IMR-90 (cell line): ENCODE results near the gene FITM2. TPM values are rescaled to one million over a fixed set of nuclear protein-coding genes. Genes with fewer than 3 reads are reported as not detected.

Experiments
- ATAC-seq: fragments of 200-7000 bp; cut with Tn5 transposase; 2 replicates; pipeline ENCODE4 v1.9.1; 2020; ENCODE audit warnings: low read depth, mild to moderate bottlenecking, moderate library complexity
- BruUV-seq: library from RNA; stranded (reverse); fragments of 400-500 nt; replicated peaks from 2 replicates; lab custom pipeline; 2021; lab: Mats Ljungman, UMichigan
- CTCF ChIA-PET: fragments of 300-600 bp; formaldehyde crosslinking; extraction: SDS; loops from one replicate; lab custom pipeline; 2021; ENCODE audit warnings: antibody characterized with exemption; lab: Yijun Ruan, JAX
- POLR2A ChIA-PET: fragments of 300-600 bp; sonication (Branson Sonifier 250); formaldehyde crosslinking; loops from one replicate; lab custom pipeline; 2022; ENCODE audit warnings: antibody characterized with exemption; ENCODE audit not compliant: unreplicated experiment; lab: Charles Lee
- DNase-seq: peaks from one replicate; pipeline ENCODE4 v3.0.0; 2013
- H2AFZ ChIP-seq: replicated peaks from 2 replicates; pipeline ENCODE3; 2013; ENCODE audit warnings: low read length, mild to moderate bottlenecking; ENCODE audit not compliant: poor library complexity
- H2AK5ac ChIP-seq: 2 replicates; pipeline ENCODE4 v1.6.1; 2013; ENCODE audit warnings: low read depth, low read length, inconsistent platforms
- H2AK9ac ChIP-seq: replicated peaks from 2 replicates; pipeline ENCODE3; 2013; ENCODE audit warnings: mild to moderate bottlenecking, low read depth, low read length, moderate library complexity; ENCODE audit not compliant: poor library complexity
- H2BK120ac ChIP-seq: 2 replicates; pipeline ENCODE4 v1.6.1; 2013; ENCODE audit warnings: low read depth, low read length, inconsistent platforms
- H2BK15ac ChIP-seq: 3 replicates; pipeline ENCODE4 v1.6.1; 2013; ENCODE audit warnings: low read depth, low read length, inconsistent platforms
- H2BK20ac ChIP-seq: 2 replicates; pipeline ENCODE4 v1.6.1; 2013; ENCODE audit warnings: low read depth, mild to moderate bottlenecking, inconsistent platforms, low read length, moderate library complexity
- H2BK5ac ChIP-seq: 2 replicates; pipeline ENCODE4 v1.6.1; 2013; ENCODE audit warnings: mild to moderate bottlenecking, low read depth, low read length, inconsistent platforms; ENCODE audit not compliant: poor library complexity, severe bottlenecking
- H3K14ac ChIP-seq: replicated peaks from 2 replicates; pipeline ENCODE4 v1.6.1; 2013; ENCODE audit warnings: low read depth, low read length, inconsistent platforms
- H3K18ac ChIP-seq: 2 replicates; pipeline ENCODE4 v1.6.1; 2013; ENCODE audit warnings: low read depth, low read length, control low read depth
- H3K23ac ChIP-seq: 2 replicates; pipeline ENCODE4 v1.6.1; 2013; ENCODE audit warnings: low read depth, low read length, inconsistent platforms
- H3K27ac ChIP-seq: 2 replicates; pipeline ENCODE4 v1.5.1; 2013; ENCODE audit warnings: mild to moderate bottlenecking, control low read depth, low read length; ENCODE audit not compliant: insufficient read depth
- H3K27me3 ChIP-seq: 2 replicates; pipeline ENCODE4 v1.6.1; 2013; ENCODE audit warnings: low read length; ENCODE audit not compliant: control insufficient read depth, insufficient read depth
- H3K36me3 ChIP-seq: 2 replicates; pipeline ENCODE4 v1.6.1; 2013; ENCODE audit warnings: low read length, mixed read lengths; ENCODE audit not compliant: control insufficient read depth, insufficient read depth
- H3K4ac ChIP-seq: 2 replicates; pipeline ENCODE4 v1.6.1; 2013; ENCODE audit warnings: low read depth, low read length, inconsistent platforms
- H3K4me1 ChIP-seq: 2 replicates; pipeline ENCODE4 v1.6.1; 2013; ENCODE audit warnings: low read length, mixed read lengths; ENCODE audit not compliant: control insufficient read depth, insufficient read depth
- H3K4me2 ChIP-seq: 2 replicates; pipeline ENCODE4 v1.6.1; 2013; ENCODE audit warnings: low read depth, mild to moderate bottlenecking, control low read depth, low read length, moderate library complexity
- H3K4me3 ChIP-seq: 2 replicates; pipeline ENCODE4 v1.5.1; 2013; ENCODE audit warnings: low read depth, mild to moderate bottlenecking, control low read depth, low read length, moderate library complexity; ENCODE audit not compliant: insufficient read depth
- H3K56ac ChIP-seq: 2 replicates; pipeline ENCODE4 v1.6.1; 2013; ENCODE audit warnings: low read length, inconsistent platforms; ENCODE audit not compliant: insufficient read depth; ENCODE audit errors: extremely low read depth
- H3K79me1 ChIP-seq, 2 experiments: 2 replicates each; pipeline ENCODE4 v1.6.1; 2013; ENCODE audit warnings: low read length in 2 of 2, inconsistent platforms in 1 of 2, low read depth in 1 of 2
- H3K9ac ChIP-seq: 2 replicates; pipeline ENCODE4 v1.6.1; 2013; ENCODE audit warnings: low read depth, low read length, control low read depth
- H3K9me1 ChIP-seq: 2 replicates; pipeline ENCODE4 v1.6.1; 2013; ENCODE audit warnings: low read length, inconsistent platforms; ENCODE audit not compliant: insufficient read depth
- H3K9me3 ChIP-seq: 2 replicates; pipeline ENCODE4 v1.6.1; 2013; ENCODE audit warnings: low read length; ENCODE audit not compliant: control insufficient read depth, insufficient read depth
- H4K20me1 ChIP-seq: 2 replicates; pipeline ENCODE4 v1.6.1; 2013; ENCODE audit warnings: low read length, inconsistent platforms; ENCODE audit not compliant: insufficient read depth
- H4K5ac ChIP-seq: 2 replicates; pipeline ENCODE4 v1.6.1; 2013; ENCODE audit warnings: mild to moderate bottlenecking, low read depth, low read length, control low read depth
- H4K8ac ChIP-seq, 2 experiments: 2 replicates each; pipeline ENCODE4 v1.6.1; 2013; ENCODE audit warnings: low read depth in 2 of 2, low read length in 2 of 2, control low read depth in 1 of 2, inconsistent platforms in 1 of 2
- H4K91ac ChIP-seq: 2 replicates; pipeline ENCODE4 v1.6.1; 2013; ENCODE audit warnings: low read depth, low read length, inconsistent platforms; ENCODE audit not compliant: insufficient read depth
- CHD1 ChIP-seq: IDR thresholded peaks from 2 replicates; pipeline ENCODE4 v1.6.1; 2012; ENCODE audit warnings: low read depth, low read length, improper control_type of control experiment
- CTCF ChIP-seq: conservative IDR thresholded peaks from 2 replicates; pipeline ENCODE4 v1.5.1; 2012; ENCODE audit warnings: mild to moderate bottlenecking, low read depth, low read length, improper control_type of control experiment
- MAZ ChIP-seq: IDR thresholded peaks from 2 replicates; pipeline ENCODE4 v1.6.1; 2012; ENCODE audit warnings: low read depth, mild to moderate bottlenecking, low read length, improper control_type of control experiment, moderate library complexity, borderline replicate concordance
- MXI1 ChIP-seq: IDR thresholded peaks from 2 replicates; pipeline ENCODE4 v1.6.1; 2012; ENCODE audit warnings: low read depth, mild to moderate bottlenecking, low read length, moderate library complexity, borderline replicate concordance
- NFE2L2 ChIP-seq: fragments of 150-350 bp; IDR thresholded peaks from 2 replicates; pipeline ENCODE4 v1.6.1; 2016; ENCODE audit warnings: low read depth, mild to moderate bottlenecking, low read length
- WGBS, 2 experiments: methylation state at CpG; one replicate each; pipeline versions ENCODE4 v1.1.5 to v1.1.7; 2013; ENCODE audit warnings: missing lambda C conversion rate in 2 of 2; ENCODE audit not compliant: insufficient read length in 1 of 2; ENCODE audit errors: extremely low coverage in 2 of 2; 5-methylcytosine and 5-hydroxymethylcytosine counted together
- dilution Hi-C: fragments of 300-500 bp; cut with HindIII; formaldehyde crosslinking; loops from one replicate; pipeline ENCODE4 v1.14.3; 2018; ENCODE audit warnings: low sequenced_read_pairs; ENCODE audit not compliant: unreplicated experiment
- in situ Hi-C: fragments of 300-500 bp; cut with MboI; formaldehyde crosslinking; loops from 3 replicates; pipeline ENCODE4 v1.14.3; 2019; ENCODE audit warnings: low sequenced_read_pairs, inconsistent platforms, mixed read lengths
- intact Hi-C: fragments of 100-400 bp; cut with micrococcal nuclease; formaldehyde crosslinking; loops from 2 replicates; pipeline ENCODE4 v1.10.0; 2022
- polyA plus RNA-seq, 3 experiments: library from polyadenylated mRNA; depleted of rRNA; stranded (reverse); fragments of >200 nt; gene quantifications; 2 replicates each; pipeline ENCODE4 v1.2.3, GENCODE V29; 2012; ENCODE audit warnings: low replicate concordance in 1 of 3
- total RNA-seq: library from RNA; depleted of rRNA; stranded (reverse); fragments of >200 nt; gene quantifications from 2 replicates; pipeline ENCODE4 v1.2.3, GENCODE V29; 2012

FITM2 gene
- total and polyA plus RNA-seq, 2 of the 4 experiments (the other 2 are of a cell fraction), result 3.4 to 6.5 TPM

- no TSS peak for BruUV-seq
- H3K4ac ChIP-seq, result no peak overlapping the region
- no peak overlapping the region for H3K4me2 ChIP-seq
- in situ Hi-C loops, result no loop called here
- POLR2A ChIA-PET, result no interaction called here
- DNase-seq (no peak), ATAC-seq (no peak)
- no peaks in the 10 kb centered on the region for H3K36me3 ChIP-seq
- no peak overlapping the region for H2AK5ac ChIP-seq
- H2BK120ac ChIP-seq, result no peak overlapping the region
- H3K9ac ChIP-seq, result no peak overlapping the region
- H2BK20ac ChIP-seq, result no peak overlapping the region
- H4K20me1 ChIP-seq, result no peaks in the 10 kb centered on the region
- no peak overlapping the region for H2AFZ ChIP-seq
- no peak overlapping the region for H3K27ac ChIP-seq
- no peaks in the 10 kb centered on the region for H3K9me1 ChIP-seq
- no peak overlapping the region for H4K8ac ChIP-seq
- H3K9me3 ChIP-seq, result no peaks in the 10 kb centered on the region
- no peak overlapping the region for H2AK9ac ChIP-seq
- 20% methylated on average over 1 of the region's 3 CpGs; no CpG with 5 or more reads in 1 of the 2 experiments for WGBS, 2 experiments
- no peak overlapping the region for H3K4me3 ChIP-seq
- H2BK5ac ChIP-seq, result no peak overlapping the region
- H4K91ac ChIP-seq, result no peak overlapping the region
- H4K5ac ChIP-seq, result no peak overlapping the region
- no peak overlapping the region for H3K56ac ChIP-seq
- TF ChIP-seq MXI1 (no peak), CHD1 (no peak), CTCF (no peak), MAZ (no peak), NFE2L2 (no peak)
- intact Hi-C loops, result no loop called here
- H3K4me1 ChIP-seq, result no peaks in the 10 kb centered on the region
- no peak overlapping the region for H3K23ac ChIP-seq
- no peak overlapping the region for H2BK15ac ChIP-seq
- CTCF ChIA-PET, result no interaction called here
- dilution Hi-C loops, result no loop called here
- no peaks in the 10 kb centered on the region for H3K79me1 ChIP-seq
- H3K27me3 ChIP-seq, result peaks cover 12% of the 10 kb centered on the region
- no peak overlapping the region for H3K14ac ChIP-seq
- no peak overlapping the region for H3K18ac ChIP-seq
These were observed 38.3 kb upstream of the FITM2 start for GRCh38 chr20:44349349-44349748.
